ENCODE data around the gene TBC1D16.

GRCh38 chr17:80045703-80046102 lies 10.0 kb upstream of the TBC1D16 start:
- TF ChIP-seq CTCF (IDR thresholded peaks at IDR 0.05) (no peak), POLR2AphosphoS5 (IDR thresholded peaks at IDR 0.05) (no peak)

All from breast epithelium (tissue), 3 donors.